Epithelial cell of proximal tubule (primary cell): ENCODE measurements around the gene RAB33B. TPM values are rescaled to one million over a fixed set of nuclear protein-coding genes. Genes with fewer than 3 reads are reported as not detected.
"Not testable (repeated sequence)": the region's sequence is repeated elsewhere in the genome, so short reads cannot be mapped to it uniquely, and the experiment has no call there.

Experiments used
- DNase-seq: peaks from one replicate; pipeline ENCODE4 v3.0.0-alpha.2; 2011; ENCODE audit warnings: low read depth
- H3K4me3 ChIP-seq: 2 replicates; pipeline ENCODE4 v1.5.1; 2011; ENCODE audit warnings: low read depth, mild to moderate bottlenecking, low read length
- total RNA-seq: library from RNA; depleted of rRNA; stranded (reverse); fragments of >200 nt; gene quantifications from 2 replicates; pipeline ENCODE4 v1.2.3, GENCODE V29; 2015
- TF ChIP-seq, protein P1 (sequence below): conservative IDR thresholded peaks from 2 replicates; pipeline ENCODE4 v1.5.1; 2012; ENCODE audit warnings: low read depth, mild to moderate bottlenecking, low read length

The RAB33B gene
- total RNA-seq, 1 donor from 2014 or later, result 3.9 TPM

DNA sequence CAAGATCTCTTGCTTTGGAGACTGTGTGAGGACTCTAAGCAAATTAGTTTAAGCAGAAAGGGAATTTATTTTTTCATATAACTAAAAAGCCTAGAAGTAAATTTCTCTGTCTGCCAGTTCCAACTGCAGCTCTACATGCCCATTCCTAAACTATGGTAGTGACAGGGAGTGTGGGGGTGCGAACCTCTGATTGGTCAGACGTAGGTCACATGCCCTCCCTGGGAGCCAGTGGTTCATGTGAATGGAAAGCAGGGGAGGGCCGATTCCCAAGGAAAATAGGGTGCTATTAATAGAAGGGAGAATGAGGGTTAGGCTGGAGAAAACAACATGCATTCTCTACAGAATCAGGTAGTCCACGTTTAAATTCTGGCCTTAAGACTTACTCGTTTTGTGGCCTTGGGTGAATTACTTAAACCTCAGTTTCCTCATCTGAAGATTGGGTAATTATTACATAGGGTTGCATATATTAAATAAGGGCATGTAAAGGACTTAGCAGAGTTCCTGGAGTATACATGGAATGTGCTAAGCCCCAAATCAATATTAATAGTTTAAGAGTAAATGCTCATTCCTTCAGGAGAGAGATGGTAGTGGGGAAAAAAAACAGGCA, 7.2 kb downstream of the RAB33B start:
- H3K4me3 ChIP-seq, result no peak overlapping the region
- TF ChIP-seq, protein P1, sequence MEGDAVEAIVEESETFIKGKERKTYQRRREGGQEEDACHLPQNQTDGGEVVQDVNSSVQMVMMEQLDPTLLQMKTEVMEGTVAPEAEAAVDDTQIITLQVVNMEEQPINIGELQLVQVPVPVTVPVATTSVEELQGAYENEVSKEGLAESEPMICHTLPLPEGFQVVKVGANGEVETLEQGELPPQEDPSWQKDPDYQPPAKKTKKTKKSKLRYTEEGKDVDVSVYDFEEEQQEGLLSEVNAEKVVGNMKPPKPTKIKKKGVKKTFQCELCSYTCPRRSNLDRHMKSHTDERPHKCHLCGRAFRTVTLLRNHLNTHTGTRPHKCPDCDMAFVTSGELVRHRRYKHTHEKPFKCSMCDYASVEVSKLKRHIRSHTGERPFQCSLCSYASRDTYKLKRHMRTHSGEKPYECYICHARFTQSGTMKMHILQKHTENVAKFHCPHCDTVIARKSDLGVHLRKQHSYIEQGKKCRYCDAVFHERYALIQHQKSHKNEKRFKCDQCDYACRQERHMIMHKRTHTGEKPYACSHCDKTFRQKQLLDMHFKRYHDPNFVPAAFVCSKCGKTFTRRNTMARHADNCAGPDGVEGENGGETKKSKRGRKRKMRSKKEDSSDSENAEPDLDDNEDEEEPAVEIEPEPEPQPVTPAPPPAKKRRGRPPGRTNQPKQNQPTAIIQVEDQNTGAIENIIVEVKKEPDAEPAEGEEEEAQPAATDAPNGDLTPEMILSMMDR, result no peak
- no peak for DNase-seq

DNA sequence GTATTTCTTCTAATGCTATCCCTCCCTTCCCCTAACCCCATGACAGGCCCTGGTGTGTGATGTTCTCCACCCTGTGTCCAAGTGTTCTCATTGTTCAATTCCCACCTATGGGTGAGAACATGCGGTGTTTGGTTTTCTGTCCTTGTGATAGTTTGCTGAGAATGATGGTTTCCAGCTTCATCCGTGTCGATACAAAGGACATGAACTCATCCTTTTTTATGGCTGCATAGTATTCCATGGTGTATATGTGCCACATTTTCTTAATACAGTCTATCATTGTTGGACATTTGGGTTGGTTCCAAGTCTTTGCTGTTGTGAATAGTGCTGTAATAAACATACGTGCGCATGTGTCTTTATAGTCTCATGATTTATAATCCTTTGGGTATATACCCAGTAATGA, 10.6 kb downstream of the RAB33B start:
- not testable (repeated sequence) for DNase-seq, H3K4me3 ChIP-seq

DNA sequence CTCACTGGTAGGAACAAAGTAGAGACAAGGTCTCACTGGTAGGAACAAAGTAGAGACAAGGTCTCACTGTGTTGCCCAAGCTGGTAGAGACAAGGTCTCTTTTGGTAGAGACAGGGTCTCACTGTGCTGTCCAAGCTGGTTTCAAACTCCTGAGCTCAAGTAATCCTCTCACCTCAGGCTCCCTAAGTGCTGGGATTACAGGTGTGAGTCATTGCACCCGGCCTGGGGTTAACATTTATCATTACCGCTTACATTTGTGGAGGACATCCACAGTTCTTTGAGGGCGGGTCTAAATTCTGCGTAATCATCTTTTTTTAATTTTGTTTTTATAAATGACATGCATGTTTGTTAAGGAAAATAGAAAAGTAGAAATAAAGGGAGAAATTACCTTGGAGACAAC, 12.0 kb downstream of the RAB33B start:
- DNase-seq, result no peak
- TF ChIP-seq, protein P1, result no peak
- no peak overlapping the region for H3K4me3 ChIP-seq

- DNase-seq, H3K4me3 ChIP-seq: not testable (repeated sequence)
Measured at GRCh38 chr4:139468756-139469155, 14.8 kb downstream of the RAB33B start.

GRCh38 chr4:139469216-139469615, 15.3 kb downstream of the RAB33B start:
- no peak overlapping the region for H3K4me3 ChIP-seq
- no peak for DNase-seq
- TF ChIP-seq, protein P1, result no peak

DNA sequence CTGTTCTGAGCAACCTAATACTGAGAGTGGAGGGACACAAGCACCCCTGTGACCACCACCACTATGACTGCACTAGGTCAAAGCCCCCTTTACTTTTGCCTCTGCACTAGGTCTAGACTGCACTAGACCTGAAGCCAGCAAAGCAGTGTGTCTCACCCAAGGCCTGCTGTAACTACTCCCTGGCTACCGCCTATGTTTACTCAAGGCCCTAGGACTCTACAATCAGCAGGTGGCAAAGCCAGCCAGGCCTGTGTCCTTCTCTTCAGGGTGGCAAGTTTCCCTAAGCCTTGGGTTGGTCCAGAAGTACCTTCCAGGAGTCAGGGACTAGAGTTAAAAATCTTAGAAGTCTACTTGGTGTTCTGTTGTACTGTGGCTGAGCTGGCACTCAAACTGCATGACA, 15.9 kb downstream of the RAB33B start:
- TF ChIP-seq, protein P1, result no peak
- DNase-seq, result no peak
- H3K4me3 ChIP-seq, result no peak overlapping the region

GRCh38 chr4:139470295-139470694, 16.4 kb downstream of the RAB33B start:
- DNase-seq, result no peak
- no peak overlapping the region for H3K4me3 ChIP-seq
- TF ChIP-seq, protein P1, result no peak

GRCh38 chr4:139470997-139471665, 17.2 kb downstream of the RAB33B start:
- no peak overlapping the region for H3K4me3 ChIP-seq
- no peak for DNase-seq
- TF ChIP-seq, protein P1, result no peak
